HCT116 (cell line): ENCODE results near the gene SDSL. TPM values are rescaled to one million over a fixed set of nuclear protein-coding genes. Genes with fewer than 3 reads are reported as not detected.

Experiments
- ATAC-seq: fragments of 200-7000 bp; cut with Tn5 transposase; 2 replicates; pipeline ENCODE4 v1.9.1; 2020; ENCODE audit warnings: mild to moderate bottlenecking, moderate library complexity
- BruUV-seq: library from RNA; stranded (reverse); fragments of 400-500 nt; replicated peaks from 2 replicates; lab custom pipeline; 2021; lab: Mats Ljungman, UMichigan
- CTCF ChIA-PET: fragments of 300-600 bp; sonication (Branson Sonifier 250); formaldehyde crosslinking; loops from one replicate; lab custom pipeline; 2021; ENCODE audit warnings: antibody characterized with exemption; lab: Charles Lee
- POLR2A ChIA-PET: fragments of 300-600, 350-600 bp; sonication (Branson Sonifier 250); formaldehyde crosslinking; loops from one replicate; lab custom pipeline; 2021; ENCODE audit warnings: antibody characterized with exemption; lab: Charles Lee
- RAD21 ChIA-PET, 2 experiments: fragments of 300-600 bp; sonication (Branson Sonifier 250); formaldehyde crosslinking; loops; one replicate each; lab custom pipeline; 2023; ENCODE audit warnings: low total read pairs in 2 of 2; ENCODE audit not compliant: uncharacterized antibody in 2 of 2, unreplicated experiment in 2 of 2, low non-redundant PET in 1 of 2; lab: Charles Lee
- DNase-seq: peaks from one replicate; pipeline ENCODE4 v3.0.0-alpha.2; 2010; ENCODE audit warnings: low read depth, low spot score
- H2AFZ ChIP-seq: fragments of 200-600 bp; shearing (Covaris generic), sonication (generic); 2 replicates; pipeline ENCODE4 v1.6.1; 2017; ENCODE audit warnings: low read depth, mixed run types, mixed read lengths, antibody characterized with exemption, low read length; ENCODE audit not compliant: poor library complexity, severe bottlenecking
- H3K27ac ChIP-seq: 2 replicates; pipeline ENCODE4 v1.5.1; 2012; ENCODE audit warnings: low read depth, low read length
- H3K27me3 ChIP-seq: fragments of 200-600 bp; sonication (generic); 2 replicates; pipeline ENCODE4 v1.6.1; 2016; ENCODE audit warnings: mixed run types, low read length, mixed read lengths; ENCODE audit not compliant: insufficient read depth
- H3K36me3 ChIP-seq, 2 experiments: fragments of 200-500 bp in 1 of 2; fragments of 200-600 bp in 1 of 2; sonication (Bioruptor generic) in 1 of 2; sonication (generic) in 1 of 2; 2 replicates each; pipeline versions ENCODE4 v1.5.1 to v1.6.1; 2014 to 2016; ENCODE audit warnings: low read length in 2 of 2, inconsistent platforms in 1 of 2, mixed read lengths in 1 of 2, mixed run types in 1 of 2; ENCODE audit not compliant: insufficient read depth in 2 of 2, control insufficient read depth in 1 of 2
- H3K4me1 ChIP-seq, 2 experiments: fragments of 200-600 bp in 1 of 2; sonication (generic) in 1 of 2; 2 replicates each; pipeline versions ENCODE4 v1.5.1 to v1.6.1; 2012 to 2017; ENCODE audit warnings: low read length in 2 of 2, inconsistent platforms in 1 of 2, mild to moderate bottlenecking in 1 of 2, mixed read lengths in 1 of 2, mixed run types in 1 of 2, moderate library complexity in 1 of 2; ENCODE audit not compliant: insufficient read depth in 2 of 2, control insufficient read depth in 1 of 2
- H3K4me2 ChIP-seq: fragments of 200-600 bp; sonication (generic); 2 replicates; pipeline ENCODE4 v1.6.1; 2017; ENCODE audit warnings: mixed run types, low read length, mixed read lengths
- H3K4me3 ChIP-seq, 2 experiments: fragments of 200-600 bp in 1 of 2; sonication (generic) in 1 of 2; replicated peaks in 1 of 2; 2 replicates each; pipeline ENCODE4 v1.5.1; 2011 to 2016; ENCODE audit warnings: low read length in 2 of 2, control low read depth in 1 of 2, low read depth in 1 of 2, mild to moderate bottlenecking in 1 of 2, mixed read lengths in 1 of 2, mixed run types in 1 of 2
- H3K79me2 ChIP-seq: fragments of 200-600 bp; sonication (generic); 2 replicates; pipeline ENCODE4 v1.6.1; 2017; ENCODE audit warnings: mild to moderate bottlenecking, mixed run types, low read length, moderate library complexity, mixed read lengths; ENCODE audit not compliant: insufficient read depth
- H3K9ac ChIP-seq: fragments of 200-600 bp; sonication (generic); 2 replicates; pipeline ENCODE4 v1.6.1; 2016; ENCODE audit warnings: low read length, mixed read lengths
- H3K9me2 ChIP-seq: fragments of 200-600 bp; sonication (generic), shearing (Covaris generic); 2 replicates; pipeline ENCODE4 v1.6.1; 2017; ENCODE audit warnings: mixed run types, mild to moderate bottlenecking, moderate library complexity; ENCODE audit not compliant: insufficient read depth
- H3K9me3 ChIP-seq, 2 experiments: fragments of 200-500 bp in 1 of 2; fragments of 200-600 bp in 1 of 2; sonication (Bioruptor generic) in 1 of 2; sonication (generic) in 1 of 2; 2 replicates each; pipeline ENCODE4 v1.6.1; 2014 to 2017; ENCODE audit warnings: low read length in 2 of 2, mixed read lengths in 2 of 2, inconsistent platforms in 1 of 2, low read depth in 1 of 2, mild to moderate bottlenecking in 1 of 2, mixed run types in 1 of 2, moderate library complexity in 1 of 2; ENCODE audit not compliant: control insufficient read depth in 1 of 2, insufficient read depth in 1 of 2
- H4K20me1 ChIP-seq: fragments of 200-600 bp; sonication (generic), shearing (Covaris generic); 2 replicates; pipeline ENCODE4 v1.6.1; 2017; ENCODE audit warnings: mixed run types, mild to moderate bottlenecking, moderate library complexity; ENCODE audit not compliant: insufficient read depth
- CBX3 ChIP-seq: IDR thresholded peaks from 2 replicates; pipeline ENCODE4 v1.6.1; 2012; ENCODE audit warnings: low read depth
- CTCF ChIP-seq, 3 experiments: fragments of 200-600 bp in 1 of 3; sonication (generic) in 1 of 3; IDR thresholded peaks in 2 of 3; conservative IDR thresholded peaks in 1 of 3; 2 replicates each; pipeline ENCODE4 v1.5.1; 2012 to 2017; ENCODE audit warnings: low read depth in 2 of 3, low read length in 2 of 3, antibody characterized with exemption in 1 of 3, borderline replicate concordance in 1 of 3, control low read depth in 1 of 3, mild to moderate bottlenecking in 1 of 3, mixed read lengths in 1 of 3, mixed run types in 1 of 3, moderate library complexity in 1 of 3; ENCODE audit not compliant: insufficient read depth in 1 of 3
- EGR1 ChIP-seq: IDR thresholded peaks from 2 replicates; pipeline ENCODE4 v1.6.1; 2012; ENCODE audit warnings: low read depth
- EZH2phosphoT487 ChIP-seq: fragments of 200-600 bp; IDR thresholded peaks from 2 replicates; pipeline ENCODE4 v1.6.1; 2018; ENCODE audit warnings: antibody characterized with exemption, borderline replicate concordance
- FOSL1 ChIP-seq: IDR thresholded peaks from 2 replicates; pipeline ENCODE4 v1.6.1; 2012; ENCODE audit warnings: low read depth
- JUND ChIP-seq: IDR thresholded peaks from 2 replicates; pipeline ENCODE4 v1.6.1; 2012
- MAX ChIP-seq: IDR thresholded peaks from 2 replicates; pipeline ENCODE4 v1.6.1; 2012
- RAD21 ChIP-seq: IDR thresholded peaks from 2 replicates; pipeline ENCODE4 v1.6.1; 2012; ENCODE audit warnings: low read depth, mild to moderate bottlenecking
- SRF ChIP-seq: IDR thresholded peaks from 2 replicates; pipeline ENCODE4 v1.6.1; 2012; ENCODE audit warnings: low read depth
- ZBTB33 ChIP-seq: IDR thresholded peaks from 2 replicates; pipeline ENCODE4 v1.6.1; 2011; ENCODE audit warnings: mild to moderate bottlenecking, low read length, moderate library complexity; ENCODE audit not compliant: insufficient replicate concordance; ENCODE audit errors: extremely low read depth
- ZNF274 ChIP-seq: fragments of 200-500 bp; sonication (Bioruptor generic); IDR thresholded peaks from 2 replicates; pipeline ENCODE4 v1.6.1; 2014; ENCODE audit warnings: mild to moderate bottlenecking, low read depth, low read length, inconsistent platforms
- intact Hi-C: fragments of 100-400 bp; cut with micrococcal nuclease; formaldehyde crosslinking; loops from 2 replicates; pipeline ENCODE4 v1.10.0; 2022
- total RNA-seq: library from RNA; stranded (reverse); gene quantifications from one replicate; pipeline ENCODE4 v1.2.1, GENCODE V29; 2021; ENCODE audit not compliant: unreplicated experiment

Gene SDSL
- total RNA-seq, 1 experiment from 2014 or later: 19.1 TPM

GRCh38 chr12:113439301-113439597 is 17.1 kb downstream of the SDSL start (continued):
- no peak for TF ChIP-seq MAX
- TF ChIP-seq EZH2phosphoT487: no peak
- no peak for TF ChIP-seq JUND
- TF ChIP-seq SRF: no peak

GRCh38 chr12:113439606-113440030 is 17.4 kb downstream of the SDSL start:
- H3K9me2 ChIP-seq: no peaks in the 10 kb centered on the region
- no peak overlapping the region for H2AFZ ChIP-seq
- H3K27me3 ChIP-seq: no peaks in the 10 kb centered on the region
- CTCF ChIA-PET: no interaction called here
- peak; percentile 81 for TF ChIP-seq RAD21
- TF ChIP-seq CBX3: no peak
- no peak for TF ChIP-seq EZH2phosphoT487
- peak; percentile 41 to 79 (median 77); a peak in 5 of 6 replicates for TF ChIP-seq CTCF (IDR thresholded peaks at IDR 0.05 in 2 of 3, conservative IDR thresholded peaks at IDR 0.05 in 1 of 3; ENCODE audit: borderline replicate concordance in 1 of 3, insufficient read depth in 1 of 3, low read depth in 2 of 3, low read length in 2 of 3)
- TF ChIP-seq FOSL1: no peak
- TF ChIP-seq ZBTB33: no peak
- TF ChIP-seq EGR1: no peak
- TF ChIP-seq ZNF274: no peak
- TF ChIP-seq MAX: no peak
- TF ChIP-seq, all 23 proteins: peak for 2
- Histone ChIP-seq H3K4me3 (no peak overlapping the region), H4K20me1 (no peaks in the 10 kb centered on the region), H3K36me3 (no peaks in the 10 kb centered on the region), H3K79me2 (no peaks in the 10 kb centered on the region), H3K27ac (no peak overlapping the region), H3K9me3 (no peaks in the 10 kb centered on the region), H3K9ac (no peak overlapping the region), H3K4me1 (no peaks in the 10 kb centered on the region), H3K4me2 (no peak overlapping the region)
- intact Hi-C loops: loop anchor here (1.0 kb wide), 1 partner anchor 473 kb away; no protein-coding TSS in a partner anchor
- POLR2A ChIA-PET: no interaction called here
- RAD21 ChIA-PET: no interaction called here
- BruUV-seq: no TSS peak
- DNase-seq (no peak), ATAC-seq (peak; percentile 91)
